ENCODE measurements around the gene FAM110C. TPM values are rescaled to one million over a fixed set of nuclear protein-coding genes. Genes with fewer than 3 reads are reported as not detected.

Gene FAM110C
- total and polyA plus RNA-seq, 9 of the 15 experiments (the other 6 are each of a cell fraction or from before 2014, with no cell fraction given): not detected

DNA sequence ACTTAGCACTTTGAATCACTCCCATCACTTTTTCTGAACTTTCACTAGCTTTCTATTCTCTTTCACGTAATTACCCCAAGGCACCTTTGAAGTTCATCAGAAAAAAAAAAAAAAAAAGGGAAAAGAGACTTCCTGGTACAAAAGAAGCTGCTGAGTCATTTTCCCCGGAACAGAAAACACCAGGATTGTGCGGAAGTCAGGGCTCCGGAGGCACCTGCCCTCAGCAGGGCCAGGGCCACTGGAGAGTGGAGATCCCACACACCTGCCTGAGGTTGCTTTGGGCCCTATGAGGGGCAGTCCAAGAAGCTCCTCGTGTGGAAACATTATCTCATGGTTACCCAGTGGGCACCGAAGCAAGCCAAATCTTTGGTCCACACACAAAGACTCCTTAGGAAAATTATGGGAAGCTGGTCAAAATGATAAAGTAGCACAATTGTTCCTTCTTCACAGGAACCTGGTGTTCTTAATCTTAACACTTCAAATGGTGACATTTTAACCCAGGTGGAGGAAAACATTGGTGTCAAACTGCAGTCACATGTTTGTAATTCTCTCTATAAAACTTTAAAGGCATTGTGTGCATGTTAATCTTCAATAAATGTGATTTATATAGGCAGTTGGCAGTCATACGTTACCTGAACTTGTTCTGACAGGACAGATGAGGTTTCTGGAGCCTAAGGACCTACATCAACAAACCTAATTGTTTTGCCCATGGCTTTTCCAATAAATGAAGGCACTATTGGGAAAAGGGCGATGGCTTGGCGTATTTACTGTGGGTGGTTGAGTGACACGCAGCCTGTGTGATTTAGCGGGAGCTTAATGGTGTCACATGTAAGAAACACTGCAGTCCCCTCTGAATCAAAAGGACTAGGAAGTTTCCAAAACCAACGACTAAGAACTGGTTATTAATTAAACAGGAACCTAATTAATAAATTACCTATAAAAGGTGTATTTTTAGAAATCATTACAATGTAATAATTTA, 23.4 kb upstream of the FAM110C start (continued):
- no peak for TF ChIP-seq NFYB (IDR thresholded peaks at IDR 0.05; ENCODE audit: extremely low read depth, insufficient read length)
- TF ChIP-seq ZNF668 (CRISPR knock-in tag; IDR thresholded peaks at IDR 0.05): no peak
- TF ChIP-seq, protein P1, sequence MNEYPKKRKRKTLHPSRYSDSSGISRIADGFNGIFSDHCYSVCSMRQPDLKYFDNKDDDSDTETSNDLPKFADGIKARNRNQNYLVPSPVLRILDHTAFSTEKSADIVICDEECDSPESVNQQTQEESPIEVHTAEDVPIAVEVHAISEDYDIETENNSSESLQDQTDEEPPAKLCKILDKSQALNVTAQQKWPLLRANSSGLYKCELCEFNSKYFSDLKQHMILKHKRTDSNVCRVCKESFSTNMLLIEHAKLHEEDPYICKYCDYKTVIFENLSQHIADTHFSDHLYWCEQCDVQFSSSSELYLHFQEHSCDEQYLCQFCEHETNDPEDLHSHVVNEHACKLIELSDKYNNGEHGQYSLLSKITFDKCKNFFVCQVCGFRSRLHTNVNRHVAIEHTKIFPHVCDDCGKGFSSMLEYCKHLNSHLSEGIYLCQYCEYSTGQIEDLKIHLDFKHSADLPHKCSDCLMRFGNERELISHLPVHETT (CRISPR knock-in tag; conservative IDR thresholded peaks at IDR 0.05 in 1 of 2, IDR thresholded peaks at IDR 0.05 in 1 of 2): no peak
- no peak for TF ChIP-seq ZNF644 (tag; IDR thresholded peaks at IDR 0.05; ENCODE audit: low read depth)
- no peak for TF ChIP-seq HNRNPUL1 (IDR thresholded peaks at IDR 0.05; ENCODE audit: low read length)
- TF ChIP-seq, protein P2, sequence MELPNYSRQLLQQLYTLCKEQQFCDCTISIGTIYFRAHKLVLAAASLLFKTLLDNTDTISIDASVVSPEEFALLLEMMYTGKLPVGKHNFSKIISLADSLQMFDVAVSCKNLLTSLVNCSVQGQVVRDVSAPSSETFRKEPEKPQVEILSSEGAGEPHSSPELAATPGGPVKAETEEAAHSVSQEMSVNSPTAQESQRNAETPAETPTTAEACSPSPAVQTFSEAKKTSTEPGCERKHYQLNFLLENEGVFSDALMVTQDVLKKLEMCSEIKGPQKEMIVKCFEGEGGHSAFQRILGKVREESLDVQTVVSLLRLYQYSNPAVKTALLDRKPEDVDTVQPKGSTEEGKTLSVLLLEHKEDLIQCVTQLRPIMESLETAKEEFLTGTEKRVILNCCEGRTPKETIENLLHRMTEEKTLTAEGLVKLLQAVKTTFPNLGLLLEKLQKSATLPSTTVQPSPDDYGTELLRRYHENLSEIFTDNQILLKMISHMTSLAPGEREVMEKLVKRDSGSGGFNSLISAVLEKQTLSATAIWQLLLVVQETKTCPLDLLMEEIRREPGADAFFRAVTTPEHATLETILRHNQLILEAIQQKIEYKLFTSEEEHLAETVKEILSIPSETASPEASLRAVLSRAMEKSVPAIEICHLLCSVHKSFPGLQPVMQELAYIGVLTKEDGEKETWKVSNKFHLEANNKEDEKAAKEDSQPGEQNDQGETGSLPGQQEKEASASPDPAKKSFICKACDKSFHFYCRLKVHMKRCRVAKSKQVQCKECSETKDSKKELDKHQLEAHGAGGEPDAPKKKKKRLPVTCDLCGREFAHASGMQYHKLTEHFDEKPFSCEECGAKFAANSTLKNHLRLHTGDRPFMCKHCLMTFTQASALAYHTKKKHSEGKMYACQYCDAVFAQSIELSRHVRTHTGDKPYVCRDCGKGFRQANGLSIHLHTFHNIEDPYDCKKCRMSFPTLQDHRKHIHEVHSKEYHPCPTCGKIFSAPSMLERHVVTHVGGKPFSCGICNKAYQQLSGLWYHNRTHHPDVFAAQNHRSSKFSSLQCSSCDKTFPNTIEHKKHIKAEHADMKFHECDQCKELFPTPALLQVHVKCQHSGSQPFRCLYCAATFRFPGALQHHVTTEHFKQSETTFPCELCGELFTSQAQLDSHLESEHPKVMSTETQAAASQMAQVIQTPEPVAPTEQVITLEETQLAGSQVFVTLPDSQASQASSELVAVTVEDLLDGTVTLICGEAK (IDR thresholded peaks at IDR 0.05): peak; percentile 58; the same call in 1 of the 2 replicates
- TF ChIP-seq, protein P2 (CRISPR knock-in tag; IDR thresholded peaks at IDR 0.05): no peak
- TF ChIP-seq PURB (CRISPR knock-in tag; IDR thresholded peaks at IDR 0.05; ENCODE audit: low read depth): no peak
- no peak for TF ChIP-seq SUPT5H (IDR thresholded peaks at IDR 0.05)
- TF ChIP-seq ZEB2 (IDR thresholded peaks at IDR 0.05): peak; percentile 48; the same call in 1 of the 2 replicates
- no peak for TF ChIP-seq TEAD2 (tag; IDR thresholded peaks at IDR 0.05)
- TF ChIP-seq MAFF (IDR thresholded peaks at IDR 0.05; ENCODE audit: low read length): peak; percentile 61; the same call in 1 of the 2 replicates
- peak; percentile 61; the same call in 1 of the 2 replicates for TF ChIP-seq SPI1 (IDR thresholded peaks at IDR 0.05; ENCODE audit: borderline replicate concordance, low read depth, low read length)
- no peak for TF ChIP-seq KDM4B (IDR thresholded peaks at IDR 0.05; ENCODE audit: borderline replicate concordance in 2 of 2, low read depth in 1 of 2)

Measured in K562 (cell line).